ENCODE measurements around the gene ZNF697.
A peak's percentile ranks its signal among the peaks of the same experiment; 100 is the strongest.

Gene ZNF697

GRCh38 chr1:119590393-119590792 is 57.7 kb downstream of the ZNF697 start:
- no peak for TF ChIP-seq TCF12 (IDR thresholded peaks at IDR 0.05; ENCODE audit: low read depth)
- no peak for TF ChIP-seq CREB1 (IDR thresholded peaks at IDR 0.05; ENCODE audit: low read depth)
- no peak for TF ChIP-seq TAF1 (IDR thresholded peaks at IDR 0.05; ENCODE audit: low read depth)
- no peak for TF ChIP-seq REST (IDR thresholded peaks at IDR 0.05; ENCODE audit: low read depth)
- TF ChIP-seq ZBTB7A (IDR thresholded peaks at IDR 0.05; ENCODE audit: low read depth), result no peak
- TF ChIP-seq MAX (IDR thresholded peaks at IDR 0.05), result no peak
- no peak for TF ChIP-seq YY1 (IDR thresholded peaks at IDR 0.05; ENCODE audit: low read depth)
- no peak for TF ChIP-seq FOXM1 (IDR thresholded peaks at IDR 0.05; ENCODE audit: borderline replicate concordance, low read depth)
- TF ChIP-seq NFIC (IDR thresholded peaks at IDR 0.05), result no peak
- TF ChIP-seq CEBPB (IDR thresholded peaks at IDR 0.05), result no peak
- TF ChIP-seq EP300 (IDR thresholded peaks at IDR 0.05; ENCODE audit: borderline replicate concordance), result no peak

GRCh38 chr1:119588621-119589020 is 59.4 kb downstream of the ZNF697 start:
- no peak for TF ChIP-seq CEBPB (IDR thresholded peaks at IDR 0.05)
- TF ChIP-seq TEAD4 (IDR thresholded peaks at IDR 0.05), result no peak
- no peak for TF ChIP-seq MAX (IDR thresholded peaks at IDR 0.05)
- no peak for TF ChIP-seq REST (IDR thresholded peaks at IDR 0.05; ENCODE audit: low read depth)
- no peak for TF ChIP-seq ZBTB7A (IDR thresholded peaks at IDR 0.05; ENCODE audit: low read depth)
- TF ChIP-seq RAD21 (IDR thresholded peaks at IDR 0.05; ENCODE audit: low read depth), result no peak
- no peak for TF ChIP-seq USF1 (IDR thresholded peaks at IDR 0.05)
- TF ChIP-seq TAF1 (IDR thresholded peaks at IDR 0.05; ENCODE audit: low read depth), result no peak
- TF ChIP-seq FOXM1 (IDR thresholded peaks at IDR 0.05; ENCODE audit: borderline replicate concordance, low read depth), result no peak
- no peak for TF ChIP-seq YY1 (IDR thresholded peaks at IDR 0.05; ENCODE audit: low read depth)
- TF ChIP-seq CREB1 (IDR thresholded peaks at IDR 0.05; ENCODE audit: low read depth), result no peak
- TF ChIP-seq TCF12 (IDR thresholded peaks at IDR 0.05; ENCODE audit: low read depth), result no peak
- TF ChIP-seq NFIC (IDR thresholded peaks at IDR 0.05), result no peak
- TF ChIP-seq EGR1 (IDR thresholded peaks at IDR 0.05), result no peak
- TF ChIP-seq EP300 (IDR thresholded peaks at IDR 0.05; ENCODE audit: borderline replicate concordance), result no peak

GRCh38 chr1:119587341-119587740 is 60.7 kb downstream of the ZNF697 start:
- TF ChIP-seq TCF12 (IDR thresholded peaks at IDR 0.05; ENCODE audit: low read depth) (peak; percentile 56), TEAD4 (IDR thresholded peaks at IDR 0.05) (peak; percentile 45; the same call in 1 of the 2 replicates), FOXM1 (IDR thresholded peaks at IDR 0.05; ENCODE audit: borderline replicate concordance, low read depth) (no peak), USF1 (IDR thresholded peaks at IDR 0.05) (no peak), CREB1 (IDR thresholded peaks at IDR 0.05; ENCODE audit: low read depth) (no peak), CEBPB (IDR thresholded peaks at IDR 0.05) (no peak), YY1 (IDR thresholded peaks at IDR 0.05; ENCODE audit: low read depth) (no peak), EP300 (IDR thresholded peaks at IDR 0.05; ENCODE audit: borderline replicate concordance) (peak; percentile 63; the same call in 1 of the 2 replicates), NFIC (IDR thresholded peaks at IDR 0.05) (peak; percentile 84)

- TF ChIP-seq MAX (IDR thresholded peaks at IDR 0.05), result no peak
- TF ChIP-seq RAD21 (IDR thresholded peaks at IDR 0.05; ENCODE audit: low read depth), result peak; percentile 84
- no peak for TF ChIP-seq YY1 (IDR thresholded peaks at IDR 0.05; ENCODE audit: low read depth)
Measured at GRCh38 chr1:119582801-119583200, 65.3 kb downstream of the ZNF697 start.

- TF ChIP-seq REST (IDR thresholded peaks at IDR 0.05; ENCODE audit: low read depth) (no peak), YY1 (IDR thresholded peaks at IDR 0.05; ENCODE audit: low read depth) (no peak), CEBPB (IDR thresholded peaks at IDR 0.05) (no peak), EP300 (IDR thresholded peaks at IDR 0.05; ENCODE audit: borderline replicate concordance) (no peak), TCF12 (IDR thresholded peaks at IDR 0.05; ENCODE audit: low read depth) (no peak), NFIC (IDR thresholded peaks at IDR 0.05) (no peak), MAX (IDR thresholded peaks at IDR 0.05) (no peak), FOXM1 (IDR thresholded peaks at IDR 0.05; ENCODE audit: borderline replicate concordance, low read depth) (no peak), TEAD4 (IDR thresholded peaks at IDR 0.05) (no peak)
Measured at GRCh38 chr1:119573886-119574285, 74.2 kb downstream of the ZNF697 start.

Measured in Ishikawa (cell line).